Pons (tissue), 1 donor: ENCODE results near the gene RRP36.
"Not testable (repeated sequence)": the region's sequence is repeated elsewhere in the genome, so short reads cannot be mapped to it uniquely, and the experiment has no call there.

Experiments
- DNase-seq: peaks from one replicate; pipeline ENCODE4 v3.0.0-alpha.2; 2016; ENCODE audit warnings: low spot score

RRP36 gene

GRCh38 chr6:43021270-43022047 lies at the start of gene RRP36:
RRP36 (plus strand) TSS chr6:43021623; CDS start chr6:43021655, 32 bp downstream.
- peak; percentile 56 for DNase-seq

- DNase-seq, result no peak
Observed at GRCh38 chr6:42971746-42972327, 49.6 kb upstream of the RRP36 start.

- DNase-seq, result no peak
Observed at GRCh38 chr6:42973926-42974325, 47.5 kb upstream of the RRP36 start.

- DNase-seq, result no peak
Observed at GRCh38 chr6:42974919-42975505, 46.4 kb upstream of the RRP36 start.

GRCh38 chr6:42978487-42978838 lies 43.0 kb upstream of the RRP36 start:
- DNase-seq, result no peak

GRCh38 chr6:42978839-42979522 lies 42.4 kb upstream of the RRP36 start, which contains the start of gene PEX6:
PEX6 (minus strand) TSS chr6:42979181; CDS start chr6:42979150, 31 bp downstream.
- DNase-seq, result peak; percentile 73

- no peak for DNase-seq
Observed at GRCh38 chr6:42979523-42980177, 41.8 kb upstream of the RRP36 start.

- DNase-seq, result no peak
Observed at GRCh38 chr6:42981836-42982235, 39.6 kb upstream of the RRP36 start.

GRCh38 chr6:42984001-42984923 lies 37.2 kb upstream of the RRP36 start, which contains the start of gene PPP2R5D:
PPP2R5D (plus strand) TSS chr6:42984570; CDS start chr6:42984678, 108 bp downstream.
- DNase-seq, result peak; percentile 100

- no peak for DNase-seq
Observed at GRCh38 chr6:42984924-42985475, 36.4 kb upstream of the RRP36 start.

GRCh38 chr6:42987533-42988451 lies 33.6 kb upstream of the RRP36 start:
- DNase-seq, result no peak

GRCh38 chr6:42988486-42989020 lies 32.9 kb upstream of the RRP36 start:
- DNase-seq, result no peak

- no peak for DNase-seq
Observed at GRCh38 chr6:42989923-42990322, 31.5 kb upstream of the RRP36 start.

- no peak for DNase-seq
Observed at GRCh38 chr6:42993445-42993844, 28.0 kb upstream of the RRP36 start.

GRCh38 chr6:42996513-42996912 lies 24.9 kb upstream of the RRP36 start:
- no peak for DNase-seq

GRCh38 chr6:42998205-42998604 lies 23.2 kb upstream of the RRP36 start:
- DNase-seq, result not testable (repeated sequence)

- no peak for DNase-seq
Observed at GRCh38 chr6:43001843-43002242, 19.6 kb upstream of the RRP36 start.

GRCh38 chr6:43005844-43006243 lies 15.6 kb upstream of the RRP36 start:
- no peak for DNase-seq

GRCh38 chr6:43006251-43006650 lies 15.2 kb upstream of the RRP36 start:
- no peak for DNase-seq
